HepG2 (cell line): ENCODE results near the gene ZNF557. TPM values are rescaled to one million over a fixed set of nuclear protein-coding genes. Genes with fewer than 3 reads are reported as not detected.

ENCODE experiments used
- BHLHE40 ChIP-seq: IDR thresholded peaks from 2 replicates; pipeline ENCODE4 v1.6.1; 2011; ENCODE audit warnings: low read length, improper control_type of control experiment
- FOSL2 ChIP-seq: sonication (generic); formaldehyde crosslinking; IDR thresholded peaks from 2 replicates; pipeline ENCODE4 v1.4.0; 2020; ENCODE audit warnings: missing genetic modification reagents
- HDAC2 ChIP-seq: sonication (generic); formaldehyde crosslinking; IDR thresholded peaks from 2 replicates; pipeline ENCODE4 v1.4.0; 2020; ENCODE audit warnings: missing genetic modification reagents
- HNRNPUL1 ChIP-seq: fragments of 200-400 bp; formaldehyde crosslinking; IDR thresholded peaks from 2 replicates; pipeline ENCODE4 v1.6.1; 2017; ENCODE audit warnings: low read depth, mild to moderate bottlenecking, low read length, moderate library complexity
- KMT2A ChIP-seq: sonication (generic); formaldehyde crosslinking; IDR thresholded peaks from 2 replicates; pipeline ENCODE4 v1.4.0; 2020; ENCODE audit warnings: missing genetic modification reagents
- SNAI1 ChIP-seq: sonication (generic); formaldehyde crosslinking; IDR thresholded peaks from 2 replicates; pipeline ENCODE4 v1.5.0; 2020; ENCODE audit warnings: mild to moderate bottlenecking, missing genetic modification reagents, borderline replicate concordance
- SRSF1 ChIP-seq: fragments of 200-400 bp; formaldehyde crosslinking; optimal IDR thresholded peaks from 2 replicates; pipeline ENCODE3; 2017; ENCODE audit warnings: mild to moderate bottlenecking, low read depth, low read length, moderate library complexity
- ZBTB7A ChIP-seq: sonication (generic); formaldehyde crosslinking; IDR thresholded peaks from 2 replicates; pipeline ENCODE4 v1.8.0; 2022; ENCODE audit warnings: mild to moderate bottlenecking, missing genetic modification reagents
- ZNF101 ChIP-seq: sonication (generic); formaldehyde crosslinking; IDR thresholded peaks from 2 replicates; pipeline ENCODE4 v1.4.0; 2020; ENCODE audit warnings: mild to moderate bottlenecking, low read depth, missing genetic modification reagents, borderline replicate concordance
- ZNF225 ChIP-seq: sonication (generic); formaldehyde crosslinking; IDR thresholded peaks from 2 replicates; pipeline ENCODE4 v1.4.0; 2020; ENCODE audit warnings: mild to moderate bottlenecking, missing genetic modification reagents
- ZNF768 ChIP-seq: sonication (generic); formaldehyde crosslinking; IDR thresholded peaks from 2 replicates; pipeline ENCODE4 v1.4.0; 2020; ENCODE audit warnings: missing genetic modification reagents
- polyA plus RNA-seq, 8 experiments: library from polyadenylated mRNA; depleted of rRNA in 3 of 8; stranded (reverse) in 7 of 8; unstranded in 1 of 8; fragments of >200 nt; fragmentation: Illumina TruSeq in 4 of 8; extraction: Trizol in 4 of 8; gene quantifications; 2 replicates each; pipeline versions ENCODE4 v1.2.1 to v1.2.3, GENCODE V29; 2011 to 2016; ENCODE audit warnings: low read depth in 4 of 8, missing spikeins in 1 of 8, mixed read lengths in 1 of 8; ENCODE audit not compliant: insufficient read depth in 1 of 8
- total RNA-seq, 5 experiments: library from RNA; depleted of rRNA; stranded (reverse); fragments of >200 nt; fragmentation: Illumina TruSeq; extraction: Trizol; gene quantifications; 2 replicates each; pipeline ENCODE4 v1.2.3, GENCODE V29; 2016; ENCODE audit warnings: low read depth in 1 of 5
- TF ChIP-seq, protein P1 (sequence below), 2 experiments: fragments of 450-650 bp in 1 of 2; sonication (generic) in 1 of 2; formaldehyde crosslinking; IDR thresholded peaks; 2 replicates each; pipeline versions ENCODE4 v1.5.0 to v1.8.0; 2020 to 2022; ENCODE audit warnings: mild to moderate bottlenecking in 1 of 2, missing genetic modification reagents in 1 of 2
- TF ChIP-seq, protein P2 (sequence below): sonication (generic); formaldehyde crosslinking; IDR thresholded peaks from 2 replicates; pipeline ENCODE4 v1.4.0; 2020; ENCODE audit warnings: mild to moderate bottlenecking, missing genetic modification reagents

The ZNF557 gene
- total and polyA plus RNA-seq, 2 of the 13 experiments (the other 11 are each of a cell fraction or from before 2014, with no cell fraction given): 2.1 to 7.8 TPM

DNA sequence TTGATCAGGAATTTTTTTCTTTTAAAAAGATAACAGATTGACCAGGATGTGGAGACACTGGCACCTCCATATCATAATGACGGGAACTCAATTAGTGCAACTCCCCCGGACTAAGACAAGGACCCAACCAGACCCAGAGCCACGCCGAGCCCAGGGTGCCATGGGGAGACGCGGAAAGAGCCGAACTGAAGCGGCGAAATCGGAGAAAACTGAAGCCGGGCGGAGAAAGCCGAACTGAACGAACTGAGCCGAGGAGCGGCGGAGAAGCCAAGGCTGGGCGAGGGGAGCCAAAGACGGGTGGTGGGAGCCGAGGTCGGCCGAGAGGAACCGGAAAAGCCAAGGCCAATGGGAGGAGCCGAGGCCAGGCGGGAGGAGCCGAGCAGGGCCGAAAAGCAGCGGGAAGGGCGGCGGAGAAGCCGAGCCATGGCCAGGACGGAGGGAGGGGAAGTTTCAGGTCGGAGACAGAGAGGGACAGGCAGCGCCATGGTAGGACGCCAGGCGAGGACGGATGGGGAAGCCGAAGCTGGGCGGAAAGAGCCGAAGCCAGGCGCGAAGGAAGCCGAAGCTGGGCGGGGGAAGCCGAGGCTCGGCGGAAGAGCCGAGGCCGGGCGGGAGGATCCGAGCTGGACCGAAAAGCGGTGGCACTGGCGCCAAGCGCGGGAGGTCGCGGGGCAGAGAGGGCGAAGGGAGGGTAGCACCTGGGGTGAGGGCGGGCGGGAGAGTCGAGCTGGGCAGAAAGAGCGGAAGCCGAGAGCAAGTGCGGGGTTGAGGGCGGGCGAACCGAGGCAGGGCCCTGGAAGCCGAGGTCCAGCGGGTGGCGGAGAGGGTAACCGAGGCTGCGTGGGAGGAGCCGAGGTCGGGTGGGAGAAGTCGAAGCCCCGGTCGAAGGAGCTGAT lies 29.4 kb downstream of the ZNF557 start (continued):
- TF ChIP-seq HNRNPUL1 (no peak), ZNF101 (CRISPR knock-in tag) (no peak), SNAI1 (0 out of 2 replicates have a peak, but pooled peaks have one; percentile 33), SRSF1 (no peak), KMT2A (CRISPR knock-in tag) (peak; percentile 48; the same call in 1 of the 2 replicates), BHLHE40 (no peak), FOSL2 (peak; percentile 20; the same call in 1 of the 2 replicates), ZNF768 (CRISPR knock-in tag) (peak; percentile 23; the same call in 1 of the 2 replicates), HDAC2 (CRISPR knock-in tag) (no peak), ZNF225 (CRISPR knock-in tag) (0 out of 2 replicates have a peak, but pooled peaks have one; percentile 37), ZBTB7A (CRISPR knock-in tag) (0 out of 2 replicates have a peak, but pooled peaks have one; percentile 31)
- TF ChIP-seq, protein P1, sequence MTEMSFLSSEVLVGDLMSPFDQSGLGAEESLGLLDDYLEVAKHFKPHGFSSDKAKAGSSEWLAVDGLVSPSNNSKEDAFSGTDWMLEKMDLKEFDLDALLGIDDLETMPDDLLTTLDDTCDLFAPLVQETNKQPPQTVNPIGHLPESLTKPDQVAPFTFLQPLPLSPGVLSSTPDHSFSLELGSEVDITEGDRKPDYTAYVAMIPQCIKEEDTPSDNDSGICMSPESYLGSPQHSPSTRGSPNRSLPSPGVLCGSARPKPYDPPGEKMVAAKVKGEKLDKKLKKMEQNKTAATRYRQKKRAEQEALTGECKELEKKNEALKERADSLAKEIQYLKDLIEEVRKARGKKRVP (CRISPR knock-in tag; IDR thresholded peaks at IDR 0.05): peak in 1 of 2 experiments; percentile 21; a peak in 1 of 4 replicates
- TF ChIP-seq, protein P2, sequence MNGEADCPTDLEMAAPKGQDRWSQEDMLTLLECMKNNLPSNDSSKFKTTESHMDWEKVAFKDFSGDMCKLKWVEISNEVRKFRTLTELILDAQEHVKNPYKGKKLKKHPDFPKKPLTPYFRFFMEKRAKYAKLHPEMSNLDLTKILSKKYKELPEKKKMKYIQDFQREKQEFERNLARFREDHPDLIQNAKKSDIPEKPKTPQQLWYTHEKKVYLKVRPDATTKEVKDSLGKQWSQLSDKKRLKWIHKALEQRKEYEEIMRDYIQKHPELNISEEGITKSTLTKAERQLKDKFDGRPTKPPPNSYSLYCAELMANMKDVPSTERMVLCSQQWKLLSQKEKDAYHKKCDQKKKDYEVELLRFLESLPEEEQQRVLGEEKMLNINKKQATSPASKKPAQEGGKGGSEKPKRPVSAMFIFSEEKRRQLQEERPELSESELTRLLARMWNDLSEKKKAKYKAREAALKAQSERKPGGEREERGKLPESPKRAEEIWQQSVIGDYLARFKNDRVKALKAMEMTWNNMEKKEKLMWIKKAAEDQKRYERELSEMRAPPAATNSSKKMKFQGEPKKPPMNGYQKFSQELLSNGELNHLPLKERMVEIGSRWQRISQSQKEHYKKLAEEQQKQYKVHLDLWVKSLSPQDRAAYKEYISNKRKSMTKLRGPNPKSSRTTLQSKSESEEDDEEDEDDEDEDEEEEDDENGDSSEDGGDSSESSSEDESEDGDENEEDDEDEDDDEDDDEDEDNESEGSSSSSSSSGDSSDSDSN (CRISPR knock-in tag): peak; percentile 75
